Esophagus muscularis mucosa (tissue), 4 donors: ENCODE measurements around the gene PSMC3. TPM values are rescaled to one million over a fixed set of nuclear protein-coding genes. Genes with fewer than 3 reads are reported as not detected.

Source experiments
- DNase-seq: peaks from one replicate; pipeline ENCODE4 v3.0.0-alpha.2; 2017; ENCODE audit errors: extremely low spot score
- H3K27ac ChIP-seq, 4 donors: fragments of 200-600 bp; sonication (generic); replicated peaks in 1 of 4; 1 replicate in 3 of 4; 2 replicates in 1 of 4; pipeline ENCODE4 v1.5.1; 2016 to 2019; ENCODE audit warnings: mild to moderate bottlenecking in 1 of 4
- H3K27me3 ChIP-seq, 4 donors: fragments of 200-600 bp; sonication (generic); one replicate each; pipeline versions ENCODE4 v1.5.1 to v1.6.0; 2016 to 2019
- H3K36me3 ChIP-seq, 4 donors: fragments of 200-600 bp; sonication (generic); one replicate each; pipeline ENCODE4 v1.5.1; 2016 to 2019
- H3K4me1 ChIP-seq, 4 donors: fragments of 200-600 bp; sonication (generic); one replicate each; pipeline ENCODE4 v1.5.1; 2016 to 2019
- H3K4me3 ChIP-seq, 4 donors: fragments of 200-600 bp; sonication (generic); 1 replicate in 2 of 4; 2 replicates in 2 of 4; pipeline ENCODE4 v1.5.1; 2016 to 2019; ENCODE audit warnings: mild to moderate bottlenecking in 4 of 4, moderate library complexity in 1 of 4
- H3K9me3 ChIP-seq, 4 donors: fragments of 200-600 bp; sonication (generic); 1 replicate in 3 of 4; 2 replicates in 1 of 4; pipeline ENCODE4 v1.5.1; 2016 to 2019
- CTCF ChIP-seq, 3 experiments: fragments of 200-600 bp in 2 of 3; fragments of 450-650 bp in 1 of 3; sonication (generic) in 2 of 3; IDR thresholded peaks; one replicate each; pipeline ENCODE4 v1.5.1; 2017 to 2019; ENCODE audit warnings: antibody characterized with exemption in 3 of 3, mild to moderate bottlenecking in 2 of 3, moderate library complexity in 1 of 3
- EP300 ChIP-seq: sonication (generic); formaldehyde crosslinking; IDR thresholded peaks from one replicate; pipeline ENCODE4 v1.6.1; 2017; ENCODE audit warnings: antibody characterized with exemption
- POLR2A ChIP-seq: fragments of 450-650 bp; IDR thresholded peaks from one replicate; pipeline ENCODE4 v1.6.1; 2017; ENCODE audit warnings: antibody characterized with exemption, moderate library complexity, mild to moderate bottlenecking, low read depth
- POLR2AphosphoS5 ChIP-seq, 2 donors: sonication (generic); formaldehyde crosslinking; IDR thresholded peaks; one replicate each; pipeline ENCODE4 v1.6.1; 2017; ENCODE audit warnings: antibody characterized with exemption in 2 of 2
- WGBS: methylation state at CpG from one replicate; pipeline ENCODE4 v1.1.5; 2018; 5-methylcytosine and 5-hydroxymethylcytosine counted together
- intact Hi-C: fragments of 100-400 bp; cut with DNase I; formaldehyde crosslinking; loops from one replicate; pipeline ENCODE4 v1.15.1; 2023
- total RNA-seq, 4 donors: library from RNA; depleted of rRNA; stranded (reverse); fragments of >200 nt; gene quantifications; one replicate each; pipeline versions ENCODE4 v1.1.0 to v1.2.1, GENCODE V29; 2016

Gene PSMC3
- total RNA-seq, 4 donors from 2014 or later, result 163 to 197 (median 182) TPM

DNA sequence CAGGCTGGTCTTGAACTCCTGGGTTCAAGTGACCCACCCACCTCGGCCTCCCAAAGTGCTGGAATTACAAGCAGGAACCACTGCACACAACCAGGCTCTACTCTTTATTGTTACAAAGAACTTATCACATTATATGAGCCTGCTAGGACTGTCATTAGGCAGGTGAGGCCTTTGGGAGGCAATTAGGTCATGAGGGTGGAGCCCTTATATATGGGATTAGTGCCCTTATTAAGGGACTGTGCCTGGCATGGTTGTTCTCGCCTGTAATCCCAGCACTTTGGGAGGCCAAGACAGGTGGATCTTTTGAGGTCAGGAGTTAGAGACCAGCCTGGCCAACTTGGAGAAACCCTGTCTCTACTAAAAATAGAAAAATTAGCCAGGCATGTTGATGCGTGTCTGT is 10.5 kb upstream of the PSMC3 start:
- Histone ChIP-seq H3K27ac (no peak overlapping the region), H3K27me3 (no peaks in the 10 kb centered on the region), H3K36me3 (no peaks in the 10 kb centered on the region), H3K4me1 (peaks cover 5 to 21% (median 19%) of the 10 kb centered on the region in 4 donors), H3K4me3 (no peak overlapping the region), H3K9me3 (no peaks in the 10 kb centered on the region)
- DNase-seq, result no peak
- intact Hi-C loops, result no loop called here
- TF ChIP-seq POLR2AphosphoS5 (IDR thresholded peaks at IDR 0.05) (no peak), EP300 (no peak), POLR2A (no peak), CTCF (IDR thresholded peaks at IDR 0.05) (no peak)
- WGBS, result 100% methylated on average over 3 of the region's 3 CpGs

- no peaks in the 10 kb centered on the region for H3K36me3 ChIP-seq
- intact Hi-C loops, result no loop called here
- no peak overlapping the region for H3K4me3 ChIP-seq
- no peak for DNase-seq
- TF ChIP-seq EP300, result no peak
- no peak for TF ChIP-seq POLR2A
- TF ChIP-seq CTCF (IDR thresholded peaks at IDR 0.05), result no peak
- no peak for TF ChIP-seq POLR2AphosphoS5 (IDR thresholded peaks at IDR 0.05)
- no peak overlapping the region for H3K27ac ChIP-seq
- no peaks in the 10 kb centered on the region for H3K9me3 ChIP-seq
- H3K4me1 ChIP-seq, result peaks cover 5 to 21% (median 19%) of the 10 kb centered on the region in 4 donors
- 94% methylated on average over 3 of the region's 3 CpGs for WGBS
- no peaks in the 10 kb centered on the region for H3K27me3 ChIP-seq
Observed at GRCh38 chr11:47435687-47436086, 9.4 kb upstream of the PSMC3 start.

GRCh38 chr11:47434011-47434786 is 8.0 kb upstream of the PSMC3 start:
- H3K9me3 ChIP-seq, result no peaks in the 10 kb centered on the region
- WGBS, result 65% methylated on average over 7 of the region's 7 CpGs
- H3K36me3 ChIP-seq, result no peaks in the 10 kb centered on the region
- no peak for DNase-seq
- H3K27ac ChIP-seq, result peak overlapping the region; percentile 11 to 65 (median 56)
- H3K27me3 ChIP-seq, result no peaks in the 10 kb centered on the region
- H3K4me3 ChIP-seq, result no peak overlapping the region
- peaks cover 5 to 21% (median 19%) of the 10 kb centered on the region in 4 donors for H3K4me1 ChIP-seq
- intact Hi-C loops, result no loop called here
- TF ChIP-seq POLR2AphosphoS5 (IDR thresholded peaks at IDR 0.05) (no peak), CTCF (IDR thresholded peaks at IDR 0.05) (no peak), POLR2A (no peak), EP300 (no peak)

DNA sequence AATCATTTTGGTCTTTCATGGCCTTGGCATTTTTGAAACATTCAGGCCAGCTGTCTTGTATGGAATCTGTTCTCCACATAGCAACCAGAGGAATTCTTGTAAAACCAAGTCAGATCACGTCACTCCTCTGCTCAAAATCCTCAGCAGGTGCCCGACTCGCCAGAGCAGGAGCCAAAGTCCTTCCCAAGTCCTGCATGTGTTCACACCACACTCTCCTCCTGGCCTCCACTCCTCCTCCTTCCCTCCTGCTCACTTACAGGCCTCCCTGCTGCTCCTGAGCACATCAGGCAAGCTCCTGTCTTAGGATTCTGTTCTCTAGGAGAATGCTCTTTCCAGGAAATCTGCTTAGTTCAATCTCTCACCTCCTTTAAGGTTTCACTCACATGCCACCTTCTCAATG is 6.9 kb upstream of the PSMC3 start:
- TF ChIP-seq POLR2A, result no peak
- TF ChIP-seq POLR2AphosphoS5 (IDR thresholded peaks at IDR 0.05), result no peak
- TF ChIP-seq EP300, result no peak
- no peak for TF ChIP-seq CTCF (IDR thresholded peaks at IDR 0.05)
- no peak overlapping the region for H3K4me3 ChIP-seq
- intact Hi-C loops, result no loop called here
- no peak overlapping the region for H3K27ac ChIP-seq
- H3K4me1 ChIP-seq, result peaks cover 5 to 20% (median 19%) of the 10 kb centered on the region in 4 donors
- no peaks in the 10 kb centered on the region for H3K27me3 ChIP-seq
- no peaks in the 10 kb centered on the region for H3K9me3 ChIP-seq
- no peak for DNase-seq
- no peaks in the 10 kb centered on the region for H3K36me3 ChIP-seq
- WGBS, result 86% methylated on average over 3 of the region's 3 CpGs
